Activated naive CD8-positive, alpha-beta T cell treated with anti-CD3 and anti-CD28 coated beads, Interleukin-2, amount 50 U/mL, for 16 hours (primary cell): ENCODE data around the gene PIGP.
"Not testable (repeated sequence)": the region's sequence is repeated elsewhere in the genome, so short reads cannot be mapped to it uniquely, and the experiment has no call there.

Experiments
- DNase-seq: peaks from one replicate; pipeline ENCODE4 v3.0.0-alpha.2; 2020; ENCODE audit warnings: low read depth, low spot score

Gene PIGP

GRCh38 chr21:37072988-37073416 lies at the start of gene PIGP, which contains the start of gene TTC3:
PIGP (minus strand) TSS chr21:37073071; CDS start chr21:37072515, 556 bp downstream.
TTC3 (plus strand) TSS chr21:37073254; CDS start chr21:37087258, 14,004 bp downstream.
- peak; percentile 95 for DNase-seq

- no peak for DNase-seq
These were observed 46.7 kb upstream of the PIGP start for GRCh38 chr21:37119421-37120218.

GRCh38 chr21:37118187-37118826 lies 45.4 kb upstream of the PIGP start:
- DNase-seq, result no peak

- DNase-seq, result no peak
These were observed 44.3 kb upstream of the PIGP start for GRCh38 chr21:37117204-37117603.

GRCh38 chr21:37116459-37116858 lies 43.6 kb upstream of the PIGP start:
- DNase-seq, result not testable (repeated sequence)

GRCh38 chr21:37114301-37114700 lies 41.4 kb upstream of the PIGP start:
- DNase-seq, result not testable (repeated sequence)

GRCh38 chr21:37111029-37111428 lies 38.2 kb upstream of the PIGP start:
- DNase-seq, result not testable (repeated sequence)

GRCh38 chr21:37106998-37107397 lies 34.1 kb upstream of the PIGP start:
- DNase-seq, result no peak

- DNase-seq, result not testable (repeated sequence)
These were observed 29.9 kb upstream of the PIGP start for GRCh38 chr21:37102746-37103145.

- no peak for DNase-seq
These were observed 28.5 kb upstream of the PIGP start for GRCh38 chr21:37101384-37101783.

- no peak for DNase-seq
These were observed 27.4 kb upstream of the PIGP start for GRCh38 chr21:37100316-37100715.

GRCh38 chr21:37098751-37099150 lies 25.9 kb upstream of the PIGP start:
- no peak for DNase-seq

- DNase-seq, result no peak
These were observed 22.9 kb upstream of the PIGP start for GRCh38 chr21:37095821-37096220.

- DNase-seq, result no peak
These were observed 21.1 kb upstream of the PIGP start for GRCh38 chr21:37093977-37094376.

GRCh38 chr21:37088186-37088735 lies 15.4 kb upstream of the PIGP start:
- DNase-seq, result no peak

GRCh38 chr21:37087188-37087587 lies 14.3 kb upstream of the PIGP start:
- no peak for DNase-seq

- DNase-seq, result no peak
These were observed 12.9 kb upstream of the PIGP start for GRCh38 chr21:37085726-37086125.

GRCh38 chr21:37082856-37083528 lies 10.1 kb upstream of the PIGP start:
- no peak for DNase-seq

- DNase-seq, result no peak
These were observed 9.5 kb upstream of the PIGP start for GRCh38 chr21:37082375-37082774.

- no peak for DNase-seq
These were observed 6.4 kb upstream of the PIGP start for GRCh38 chr21:37079211-37079824.

GRCh38 chr21:37077403-37077802 lies 4.5 kb upstream of the PIGP start:
- DNase-seq, result no peak
